Measurements from ENCODE around the gene UCHL3.

GRCh38 chr13:75643182-75643581, 93.6 kb downstream of the UCHL3 start:
- TF ChIP-seq EZH2 (IDR thresholded peaks at IDR 0.05) (no peak), POLR2AphosphoS5 (IDR thresholded peaks at IDR 0.05; ENCODE audit: borderline replicate concordance, low read depth, low read length) (no peak)

All from SK-N-MC (cell line).